22Rv1 (cell line): ENCODE results near the gene MAST4.

Experiments used
- H3K27ac ChIP-seq: fragments of 450-650 bp; 2 replicates; pipeline ENCODE4 v1.5.1; 2017
- CTCF ChIP-seq: fragments of 450-650 bp; IDR thresholded peaks from 2 replicates; pipeline ENCODE4 v1.5.1; 2017; ENCODE audit warnings: mild to moderate bottlenecking
- ZFX ChIP-seq: fragments of 450-650 bp; IDR thresholded peaks from 2 replicates; pipeline ENCODE4 v1.6.1; 2017; ENCODE audit warnings: antibody characterized with exemption, borderline replicate concordance

The MAST4 gene

GRCh38 chr5:66958201-66958979, 362.2 kb downstream of the MAST4 start:
- no peak overlapping the region for H3K27ac ChIP-seq

GRCh38 chr5:66958980-66959641, 362.9 kb downstream of the MAST4 start:
- H3K27ac ChIP-seq: no peak overlapping the region

More at GRCh38 chr5:66958201-66958979, 362.2 kb downstream of the MAST4 start:
- no peak for TF ChIP-seq ZFX
- TF ChIP-seq CTCF: no peak

GRCh38 chr5:66959653-66960052, 363.5 kb downstream of the MAST4 start:
- no peak for TF ChIP-seq ZFX
- no peak for TF ChIP-seq CTCF
- H3K27ac ChIP-seq: no peak overlapping the region

More at GRCh38 chr5:66958980-66959641, 362.9 kb downstream of the MAST4 start:
- TF ChIP-seq CTCF (no peak), ZFX (no peak)

GRCh38 chr5:66960369-66961137, 364.4 kb downstream of the MAST4 start:
- TF ChIP-seq CTCF: no peak
- no peak for TF ChIP-seq ZFX
- no peak overlapping the region for H3K27ac ChIP-seq

GRCh38 chr5:66963559-66963971, 367.4 kb downstream of the MAST4 start:
- no peak for TF ChIP-seq CTCF
- no peak for TF ChIP-seq ZFX
- no peak overlapping the region for H3K27ac ChIP-seq

- H3K27ac ChIP-seq: no peak overlapping the region
- no peak for TF ChIP-seq ZFX
- TF ChIP-seq CTCF: no peak
Measured at GRCh38 chr5:66966439-66966838, 370.2 kb downstream of the MAST4 start.
